GM12891 (cell line): ENCODE results near the gene ZNF488.

Experiments used
- PAX5 ChIP-seq: IDR thresholded peaks from 2 replicates; pipeline ENCODE4 v1.6.1; 2011; ENCODE audit warnings: low read length, moderate library complexity, mild to moderate bottlenecking; ENCODE audit not compliant: insufficient read depth, severe bottlenecking
- POLR2A ChIP-seq: IDR thresholded peaks from 2 replicates; pipeline ENCODE4 v1.6.1; 2011; ENCODE audit warnings: low read depth, low read length, control low read depth

GRCh38 chr10:47331954-47332353 lies 52.1 kb downstream of the ZNF488 start:
- TF ChIP-seq PAX5 = no peak
- TF ChIP-seq POLR2A = no peak
